A673 (cell line): Measurements from ENCODE around the gene RASSF8.

Source experiments
- CTCF ChIP-seq: fragments of 300-800, 200-600 bp; sonication (generic); conservative IDR thresholded peaks from 2 replicates; pipeline ENCODE4 v1.5.1; 2017; ENCODE audit warnings: low read depth, mild to moderate bottlenecking, antibody characterized with exemption, low read length, moderate library complexity, mixed read lengths
- EZH2 ChIP-seq: fragments of 200-600 bp; sonication (generic); IDR thresholded peaks from 2 replicates; pipeline ENCODE4 v1.6.1; 2017; ENCODE audit warnings: borderline replicate concordance, low read depth, mild to moderate bottlenecking, mixed read lengths, antibody characterized with exemption, low read length; ENCODE audit not compliant: poor library complexity, severe bottlenecking

- TF ChIP-seq CTCF (no peak), EZH2 (no peak)
These were observed 25.5 kb upstream of the RASSF8 start for GRCh38 chr12:25932971-25933370.
